MCF 10A (cell line): ENCODE results near the gene GP1BB. TPM values are rescaled to one million over a fixed set of nuclear protein-coding genes. Genes with fewer than 3 reads are reported as not detected.
"Not testable (repeated sequence)": the region's sequence is repeated elsewhere in the genome, so short reads cannot be mapped to it uniquely, and the experiment has no call there.

Experiments used
- BruUV-seq: library from RNA; stranded (reverse); fragments of 400-500 nt; replicated peaks from 2 replicates; lab custom pipeline; 2021; lab: Mats Ljungman, UMichigan
- CTCF ChIA-PET: fragments of 300-600 bp; sonication (Branson Sonifier 250); formaldehyde crosslinking; extraction: SDS; loops from one replicate; lab custom pipeline; 2021; ENCODE audit warnings: antibody characterized with exemption, inconsistent platforms; lab: Yijun Ruan, JAX
- POLR2A ChIA-PET: fragments of 300-600, 350-650 bp; sonication (Branson Sonifier 250); formaldehyde crosslinking; extraction: SDS; loops from one replicate; lab custom pipeline; 2020; ENCODE audit warnings: antibody characterized with exemption, inconsistent platforms; lab: Yijun Ruan, JAX
- DNase-seq: peaks from one replicate; pipeline ENCODE4 v3.0.0-alpha.2; 2018; ENCODE audit not compliant: unreplicated experiment
- H3K27ac Mint-ChIP-seq: one replicate; pipeline ENCODE4 v1.8.0; 2022; ENCODE audit warnings: mild to moderate bottlenecking, low read depth, mixed read lengths; ENCODE audit not compliant: unreplicated experiment
- H3K27me3 Mint-ChIP-seq: one replicate; pipeline ENCODE4 v1.8.0; 2022; ENCODE audit warnings: mixed read lengths; ENCODE audit not compliant: insufficient read depth, unreplicated experiment
- H3K36me3 Mint-ChIP-seq: one replicate; pipeline ENCODE4 v1.8.0; 2022; ENCODE audit warnings: mild to moderate bottlenecking, moderate library complexity, mixed read lengths; ENCODE audit not compliant: insufficient read depth, unreplicated experiment
- H3K4me1 Mint-ChIP-seq: one replicate; pipeline ENCODE4 v1.8.0; 2022; ENCODE audit warnings: mixed read lengths; ENCODE audit not compliant: insufficient read depth, unreplicated experiment
- H3K4me3 Mint-ChIP-seq: one replicate; pipeline ENCODE4 v1.8.0; 2022; ENCODE audit warnings: mild to moderate bottlenecking, moderate library complexity, mixed read lengths; ENCODE audit not compliant: unreplicated experiment
- H3K9me3 Mint-ChIP-seq: one replicate; pipeline ENCODE4 v1.8.0; 2022; ENCODE audit warnings: mixed read lengths; ENCODE audit not compliant: unreplicated experiment
- CTCF ChIP-seq: fragments of 200-600 bp; IDR thresholded peaks from one replicate; pipeline ENCODE4 v1.8.0; 2022; ENCODE audit warnings: antibody characterized with exemption, mild to moderate bottlenecking; ENCODE audit not compliant: unreplicated experiment
- intact Hi-C: fragments of 100-400 bp; cut with micrococcal nuclease; formaldehyde crosslinking; loops from 2 replicates; pipeline ENCODE4 v1.14.1; 2022
- total RNA-seq: library from RNA; stranded (reverse); gene quantifications from 2 replicates; pipeline ENCODE4 v1.2.3, GENCODE V29; 2022

GP1BB gene
- total RNA-seq, 1 experiment from 2014 or later = 0.37 TPM

- H3K36me3 Mint-ChIP-seq = no peaks in the 10 kb centered on the region
- peaks cover 3% of the 10 kb centered on the region for H3K4me1 Mint-ChIP-seq
- TF ChIP-seq CTCF = no peak
- no peak for DNase-seq
- H3K27ac Mint-ChIP-seq = no peak overlapping the region
- no peaks in the 10 kb centered on the region for H3K27me3 Mint-ChIP-seq
- no TSS peak for BruUV-seq
- ChIA-PET CTCF (no interaction called here), POLR2A (no interaction called here)
- intact Hi-C loops = no loop called here
- no peak overlapping the region for H3K4me3 Mint-ChIP-seq
- H3K9me3 Mint-ChIP-seq = peaks cover 9% of the 10 kb centered on the region
These were observed 959 bp upstream of the GP1BB start for GRCh38 chr22:19722178-19722981.

- ChIA-PET POLR2A (no interaction called here), CTCF (no interaction called here)
- TF ChIP-seq CTCF = no peak
- no peaks in the 10 kb centered on the region for H3K36me3 Mint-ChIP-seq
- no TSS peak for BruUV-seq
- H3K27me3 Mint-ChIP-seq = no peaks in the 10 kb centered on the region
- intact Hi-C loops = no loop called here
- H3K9me3 Mint-ChIP-seq = peaks cover 9% of the 10 kb centered on the region
- H3K4me3 Mint-ChIP-seq = no peak overlapping the region
- no peaks in the 10 kb centered on the region for H3K4me1 Mint-ChIP-seq
- no peak for DNase-seq
- no peak overlapping the region for H3K27ac Mint-ChIP-seq
These were observed 432 bp upstream of the GP1BB start for GRCh38 chr22:19722982-19723231.

- TF ChIP-seq CTCF = no peak
- DNase-seq = no peak
- H3K36me3 Mint-ChIP-seq = no peaks in the 10 kb centered on the region
- H3K4me3 Mint-ChIP-seq = no peak overlapping the region
- H3K9me3 Mint-ChIP-seq = peaks cover 9% of the 10 kb centered on the region
- CTCF ChIA-PET = interaction anchor here (0.7 kb wide), 1 partner anchor 12 kb away, joined by 4 read pairs; no protein-coding TSS in a partner anchor
- H3K27ac Mint-ChIP-seq = no peak overlapping the region
- no TSS peak for BruUV-seq
- no peaks in the 10 kb centered on the region for H3K4me1 Mint-ChIP-seq
- intact Hi-C loops = no loop called here
- no peaks in the 10 kb centered on the region for H3K27me3 Mint-ChIP-seq
- POLR2A ChIA-PET = no interaction called here
These were observed 866 bp downstream of the GP1BB start for GRCh38 chr22:19723983-19724827.

GRCh38 chr22:19724927-19725661, 1.8 kb downstream of the GP1BB start:
- ChIA-PET CTCF (no interaction called here), POLR2A (no interaction called here)
- Mint-ChIP-seq H3K4me3 (no peak overlapping the region), H3K36me3 (no peaks in the 10 kb centered on the region), H3K9me3 (peaks cover 9% of the 10 kb centered on the region), H3K27me3 (no peaks in the 10 kb centered on the region), H3K4me1 (no peaks in the 10 kb centered on the region), H3K27ac (no peak overlapping the region)
- intact Hi-C loops = no loop called here
- no peak for DNase-seq
- BruUV-seq = no TSS peak
- TF ChIP-seq CTCF = no peak

- BruUV-seq, H3K36me3 Mint-ChIP-seq, H3K4me1 Mint-ChIP-seq, H3K4me3 Mint-ChIP-seq, POLR2A ChIA-PET, DNase-seq, H3K27ac Mint-ChIP-seq, intact Hi-C loops, H3K9me3 Mint-ChIP-seq, H3K27me3 Mint-ChIP-seq, CTCF ChIA-PET: not testable (repeated sequence)
These were observed 2.9 kb downstream of the GP1BB start for GRCh38 chr22:19726064-19726788.
